Measurements from ENCODE around the gene CAMK2B.
A peak's percentile ranks its signal among the peaks of the same experiment; 100 is the strongest.

The CAMK2B gene

GRCh38 chr7:44232901-44233715 is 92.3 kb downstream of the CAMK2B start:
- no peak for FAIRE-seq
- DNase-seq (ENCODE audit: low spot score) = no peak

DNA sequence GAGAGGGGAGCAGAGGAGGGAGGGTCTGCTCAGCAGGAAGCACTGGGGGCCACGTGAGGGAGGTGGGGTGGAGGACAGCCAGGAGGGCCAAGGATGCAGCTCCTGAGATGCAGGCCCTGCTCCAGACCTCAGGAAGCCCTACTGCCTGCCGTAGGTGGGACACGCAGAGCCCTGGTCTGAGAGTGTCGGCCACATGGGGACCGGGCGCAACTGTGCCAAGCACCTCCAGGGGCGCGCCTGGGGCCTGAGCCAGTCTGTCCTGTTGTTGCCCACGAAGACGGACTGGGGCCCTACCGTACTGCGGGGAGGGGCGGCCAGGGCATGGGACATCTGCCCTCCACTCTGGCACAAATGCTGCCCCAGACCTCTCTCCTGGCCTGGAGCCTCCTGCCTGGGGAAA is 93.0 kb downstream of the CAMK2B start:
- no peak for DNase-seq (ENCODE audit: low spot score)

DNA sequence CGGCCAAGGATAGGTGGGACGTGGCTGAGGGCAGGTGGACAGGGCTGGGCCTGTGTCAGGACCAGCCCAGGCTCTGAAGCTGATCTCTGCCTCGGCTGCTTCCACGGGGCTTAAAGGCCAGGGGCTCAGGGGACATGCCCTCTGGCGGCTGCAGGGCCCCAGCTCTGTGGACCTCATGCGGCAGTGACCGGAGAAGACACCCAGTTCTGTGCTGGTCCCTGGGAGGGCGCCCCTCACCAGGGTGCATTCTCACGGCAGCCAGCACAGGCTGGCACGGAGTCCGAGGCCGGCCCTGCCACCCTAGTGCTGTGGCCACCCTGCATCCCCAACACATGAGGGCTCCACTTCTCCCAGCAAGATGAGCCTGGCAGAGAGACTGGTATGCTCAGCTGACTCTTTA is 94.3 kb downstream of the CAMK2B start:
- DNase-seq (ENCODE audit: low spot score) = no peak
- FAIRE-seq = no peak

More for the DNA sequence above, 93.0 kb downstream of the CAMK2B start:
- FAIRE-seq = no peak

- DNase-seq (ENCODE audit: low spot score) (no peak), FAIRE-seq (no peak)
These were observed 95.1 kb downstream of the CAMK2B start for GRCh38 chr7:44230286-44230685.

DNA sequence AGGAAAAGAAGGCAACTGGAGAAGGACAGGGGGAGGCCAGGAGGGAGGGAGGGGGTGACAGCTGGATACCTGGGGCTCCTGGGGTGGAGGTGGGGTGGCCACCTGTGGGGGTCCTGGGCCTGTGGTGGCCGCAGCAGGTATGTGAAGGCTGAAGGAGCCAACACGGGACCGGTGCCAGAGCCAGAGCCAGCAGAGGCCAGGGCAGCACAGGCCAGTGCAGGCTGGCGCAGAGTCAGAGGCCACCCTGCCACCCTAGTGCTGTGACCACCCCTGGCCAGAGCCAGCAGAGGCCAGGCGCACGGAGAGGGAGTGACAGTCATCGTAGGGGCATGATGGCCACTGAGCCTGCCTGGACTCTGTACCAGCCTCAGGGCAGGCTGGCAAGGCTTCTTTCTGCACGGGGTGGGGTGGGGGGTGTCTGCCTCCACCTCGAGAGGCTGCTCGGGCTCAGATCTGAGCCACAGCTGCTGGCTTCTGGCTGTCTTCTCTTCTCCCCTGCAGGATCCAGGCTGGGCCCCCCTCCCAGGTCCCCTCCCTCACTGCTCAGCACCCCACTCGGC is 95.8 kb downstream of the CAMK2B start:
- no peak for DNase-seq (ENCODE audit: low spot score)
- no peak for FAIRE-seq

DNA sequence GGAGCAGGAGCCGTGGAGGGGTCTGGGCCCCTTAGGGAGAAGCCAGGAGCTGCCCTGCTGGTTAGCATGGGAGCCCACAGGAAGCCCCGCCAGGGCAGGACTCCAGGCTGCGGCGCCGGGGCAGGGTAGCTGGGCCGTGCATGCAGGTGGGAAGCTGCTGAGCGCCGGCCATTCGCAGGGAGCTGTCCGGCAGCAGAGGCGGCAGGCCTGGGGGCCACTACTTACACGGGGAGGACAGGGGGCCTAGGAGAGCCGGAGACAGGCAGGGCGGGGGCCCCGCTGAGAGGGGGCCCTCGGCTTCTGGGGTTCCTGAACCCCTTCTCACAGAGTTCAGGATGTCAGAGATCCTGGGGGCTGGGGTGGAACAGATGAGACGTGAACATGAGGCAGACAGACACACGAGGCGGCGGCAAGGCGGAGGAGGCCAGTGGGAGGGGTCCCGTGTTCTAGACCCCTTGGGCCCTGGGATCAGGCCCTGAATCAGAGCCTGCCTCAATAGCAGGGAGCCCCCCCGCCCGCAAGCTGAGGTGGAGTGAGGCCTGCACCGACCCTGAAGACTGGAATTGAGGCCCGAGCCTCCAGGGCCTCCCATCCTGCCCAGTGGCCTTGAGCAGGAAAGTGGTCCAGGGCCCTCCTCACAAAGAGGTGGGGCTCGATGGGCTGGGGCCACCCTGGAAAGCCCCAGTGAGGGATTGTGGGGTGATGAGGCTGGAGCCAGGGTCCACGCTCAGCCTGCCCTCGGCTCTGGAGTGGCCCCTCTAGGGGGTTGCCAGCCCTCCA is 96.6 kb downstream of the CAMK2B start:
- FAIRE-seq (no peak), DNase-seq (ENCODE audit: low spot score) (no peak)

DNA sequence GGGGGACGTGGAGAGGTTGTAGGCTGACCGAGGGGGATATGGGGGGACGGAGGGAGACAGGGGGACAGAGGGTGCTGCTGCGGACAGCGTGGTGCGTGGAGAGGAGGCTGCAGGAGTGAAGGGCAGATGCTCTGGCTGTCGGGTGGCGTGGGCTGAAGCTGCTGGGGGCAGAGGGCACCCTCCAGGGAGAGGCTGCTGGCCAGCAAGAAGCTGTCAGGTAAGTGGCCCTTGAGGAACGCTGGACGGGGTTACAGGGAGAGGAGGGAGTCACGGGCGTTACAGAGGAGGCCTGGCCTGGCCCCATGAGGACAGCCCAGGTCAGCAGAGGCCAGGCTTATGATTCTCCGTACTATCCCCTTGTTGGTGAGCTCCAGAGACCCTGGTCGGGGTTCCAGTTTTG is 97.5 kb downstream of the CAMK2B start:
- FAIRE-seq (no peak), DNase-seq (ENCODE audit: low spot score) (no peak)

GRCh38 chr7:44226396-44226753 is 99.0 kb downstream of the CAMK2B start:
- no peak for FAIRE-seq
- no peak for DNase-seq (ENCODE audit: low spot score)

GRCh38 chr7:44225566-44226395 is 99.6 kb downstream of the CAMK2B start:
- FAIRE-seq = no peak
- DNase-seq (ENCODE audit: low spot score) = no peak

DNA sequence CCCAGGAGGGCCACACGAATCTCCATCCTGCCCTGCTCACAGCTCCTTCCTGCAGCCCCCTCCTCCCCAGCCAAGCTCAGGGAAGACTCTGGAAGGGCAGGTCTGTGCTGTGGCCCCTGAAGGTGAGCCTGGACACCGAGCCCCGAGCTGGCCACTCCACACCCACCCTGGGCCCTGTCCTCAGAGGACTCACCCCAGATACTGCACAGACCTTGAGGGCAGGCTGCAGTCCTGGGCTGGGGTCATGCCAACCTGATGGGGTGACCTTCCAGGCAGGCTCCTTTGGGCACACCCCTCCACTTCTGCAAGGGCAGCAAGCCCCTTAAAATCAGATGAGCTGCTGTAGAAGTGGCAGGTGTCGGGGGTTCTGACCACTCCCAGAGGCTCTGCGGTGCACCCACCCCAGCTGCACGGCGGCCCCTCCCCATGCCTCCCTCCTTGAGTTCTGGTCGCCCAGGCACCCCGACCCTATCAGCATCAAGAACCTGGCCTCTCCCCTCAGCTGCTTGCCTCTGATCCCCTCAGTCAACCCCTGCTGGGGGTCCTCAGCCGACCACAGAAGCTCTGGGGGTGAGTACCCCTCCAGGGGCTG is 100.3 kb downstream of the CAMK2B start:
- DNase-seq (ENCODE audit: low spot score) = no peak
- no peak for FAIRE-seq

- DNase-seq (ENCODE audit: low spot score) = no peak
- FAIRE-seq = no peak
These were observed 101.1 kb downstream of the CAMK2B start for GRCh38 chr7:44224080-44224973.

DNA sequence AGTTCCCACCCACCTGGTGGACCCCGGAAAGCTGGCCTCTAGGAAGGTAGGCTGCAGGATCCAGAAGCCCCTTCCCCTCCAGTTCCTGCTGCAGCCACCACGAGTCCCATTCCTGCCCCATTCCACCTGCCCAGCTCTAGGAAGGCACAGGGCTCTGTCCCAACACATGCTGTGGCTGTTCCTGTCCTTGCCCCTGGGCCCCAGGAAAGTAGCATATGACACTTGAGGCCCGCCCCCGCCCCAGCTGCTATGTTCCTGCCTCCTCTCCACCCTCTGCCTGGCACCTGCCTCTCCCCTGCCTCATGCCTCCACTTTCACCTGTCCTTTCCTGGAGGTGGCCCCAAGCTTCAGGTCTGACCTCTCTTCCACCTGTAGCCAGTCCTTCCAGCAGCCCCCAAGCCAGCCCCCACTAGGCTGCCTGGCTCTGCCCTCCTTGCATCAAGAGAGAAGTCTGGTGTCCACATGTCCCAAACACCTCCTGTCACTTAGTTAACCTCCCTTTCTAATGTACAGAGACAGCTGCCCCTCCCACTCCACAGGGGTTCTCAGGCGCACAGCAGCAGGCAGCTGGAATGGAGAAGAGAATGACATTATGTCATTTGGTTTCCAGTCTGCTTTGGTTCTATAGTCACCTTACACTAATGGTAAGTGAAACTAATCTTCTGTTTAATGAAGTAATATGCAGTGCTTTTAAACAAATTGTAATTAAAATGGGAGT is 101.9 kb downstream of the CAMK2B start:
- FAIRE-seq = no peak

DNA sequence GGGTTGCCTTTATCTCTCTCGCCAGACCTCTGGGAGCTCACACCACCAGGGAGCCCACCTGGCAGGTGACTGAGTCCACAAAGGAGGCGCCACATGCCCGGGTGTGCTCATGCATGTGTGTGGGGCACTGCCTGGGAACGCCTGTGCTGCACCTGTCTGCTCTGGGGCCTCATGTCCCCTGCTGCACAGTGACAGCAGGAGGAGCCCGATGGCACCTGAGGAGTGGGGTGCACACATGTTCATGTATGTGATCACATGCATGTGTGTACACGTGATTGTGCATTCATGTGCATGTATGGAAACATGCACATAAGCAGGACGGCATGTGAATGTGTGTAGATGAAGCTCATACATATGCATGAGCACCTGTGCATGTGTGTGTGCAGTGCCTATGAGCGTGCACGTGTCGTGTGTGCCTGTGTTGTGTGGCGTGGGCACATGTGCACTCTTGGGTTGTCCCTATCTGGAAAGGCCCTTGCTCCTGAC is 102.6 kb downstream of the CAMK2B start:
- peak; percentile 99 for FAIRE-seq
- DNase-seq (ENCODE audit: low spot score) = no peak

More for the DNA sequence above, 101.9 kb downstream of the CAMK2B start:
- DNase-seq (ENCODE audit: low spot score) = no peak

- no peak for FAIRE-seq
- DNase-seq (ENCODE audit: low spot score) = no peak
These were observed 103.3 kb downstream of the CAMK2B start for GRCh38 chr7:44222074-44222473.

DNA sequence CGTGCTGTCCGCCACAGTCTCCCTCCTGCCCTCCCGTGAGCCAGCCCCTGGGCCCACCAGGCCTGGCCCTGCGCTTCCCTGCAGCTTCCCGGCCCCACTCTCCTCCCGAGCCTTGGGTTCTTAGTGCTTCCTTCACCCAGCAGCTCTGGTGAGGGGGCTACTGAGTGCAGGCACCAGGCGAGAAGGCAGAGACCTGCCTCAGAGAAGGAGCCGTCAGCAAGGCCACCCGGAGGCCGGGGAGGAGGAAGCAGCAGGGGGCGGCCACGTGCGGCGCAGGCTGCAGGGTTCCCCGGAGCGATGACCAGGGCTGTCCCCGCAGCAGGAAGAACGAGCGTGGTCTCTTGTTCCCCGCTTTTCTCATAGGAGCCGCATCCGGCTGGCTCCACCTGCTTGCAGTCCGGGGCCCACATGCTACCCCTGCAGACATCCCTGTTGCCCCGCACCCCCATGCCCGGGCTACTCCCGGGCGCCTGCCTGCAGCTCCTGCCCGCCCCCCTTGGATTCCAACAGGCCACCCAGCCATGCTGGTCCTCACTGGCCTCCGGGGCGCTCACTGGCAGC is 104.1 kb downstream of the CAMK2B start:
- no peak for DNase-seq (ENCODE audit: low spot score)
- no peak for FAIRE-seq

DNA sequence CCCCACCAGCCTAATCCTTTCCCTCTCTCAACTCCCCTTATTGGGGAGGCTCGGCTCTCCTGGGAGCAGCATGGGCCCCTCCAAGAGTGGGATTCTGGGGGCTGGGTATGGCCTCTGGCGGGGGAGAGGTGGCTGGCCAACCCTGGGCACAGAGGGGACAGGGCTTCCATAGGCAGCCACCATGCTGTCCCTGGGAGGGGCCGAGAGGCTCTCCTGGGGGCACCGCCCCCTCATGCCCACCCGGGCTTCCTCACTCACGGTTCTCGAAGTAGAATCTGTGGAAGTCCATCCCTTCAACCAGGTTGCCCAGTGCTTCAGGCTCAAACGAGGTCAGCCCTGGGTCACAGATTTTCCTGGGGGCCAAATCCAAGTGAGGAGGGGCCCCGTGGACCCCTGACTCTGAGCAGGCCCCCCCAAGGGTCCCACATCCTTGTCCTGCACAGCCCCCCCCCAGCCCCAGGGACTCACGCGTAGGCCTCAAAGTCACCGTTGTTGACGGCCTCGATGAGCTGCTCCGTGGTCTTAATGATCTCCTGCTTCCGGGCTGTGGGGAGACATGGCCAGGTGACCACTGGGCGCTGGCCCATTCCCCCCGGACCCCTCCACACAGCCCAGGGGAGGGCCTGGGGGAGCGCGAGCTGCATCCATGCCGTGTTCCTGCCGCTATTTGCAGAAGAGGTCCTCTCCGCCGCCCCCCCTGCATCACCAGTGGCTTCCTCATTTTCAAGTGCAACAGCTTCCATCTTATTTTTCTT is 104.9 kb downstream of the CAMK2B start:
- FAIRE-seq (no peak), DNase-seq (ENCODE audit: low spot score) (no peak)

- no peak for DNase-seq (ENCODE audit: low spot score)
- peak; percentile 94 for FAIRE-seq
These were observed 105.4 kb downstream of the CAMK2B start for GRCh38 chr7:44220046-44220357.

- FAIRE-seq (no peak), DNase-seq (ENCODE audit: low spot score) (no peak)
These were observed 105.9 kb downstream of the CAMK2B start for GRCh38 chr7:44219371-44220045.
